ENCODE results near the gene SPRR1B.

The SPRR1B gene

GRCh38 chr1:152986578-152986977 lies 44.4 kb upstream of the SPRR1B start:
- no peak for DNase-seq (ENCODE audit: low read depth in 1 of 2, low spot score in 1 of 2)
- TF ChIP-seq, protein P1, sequence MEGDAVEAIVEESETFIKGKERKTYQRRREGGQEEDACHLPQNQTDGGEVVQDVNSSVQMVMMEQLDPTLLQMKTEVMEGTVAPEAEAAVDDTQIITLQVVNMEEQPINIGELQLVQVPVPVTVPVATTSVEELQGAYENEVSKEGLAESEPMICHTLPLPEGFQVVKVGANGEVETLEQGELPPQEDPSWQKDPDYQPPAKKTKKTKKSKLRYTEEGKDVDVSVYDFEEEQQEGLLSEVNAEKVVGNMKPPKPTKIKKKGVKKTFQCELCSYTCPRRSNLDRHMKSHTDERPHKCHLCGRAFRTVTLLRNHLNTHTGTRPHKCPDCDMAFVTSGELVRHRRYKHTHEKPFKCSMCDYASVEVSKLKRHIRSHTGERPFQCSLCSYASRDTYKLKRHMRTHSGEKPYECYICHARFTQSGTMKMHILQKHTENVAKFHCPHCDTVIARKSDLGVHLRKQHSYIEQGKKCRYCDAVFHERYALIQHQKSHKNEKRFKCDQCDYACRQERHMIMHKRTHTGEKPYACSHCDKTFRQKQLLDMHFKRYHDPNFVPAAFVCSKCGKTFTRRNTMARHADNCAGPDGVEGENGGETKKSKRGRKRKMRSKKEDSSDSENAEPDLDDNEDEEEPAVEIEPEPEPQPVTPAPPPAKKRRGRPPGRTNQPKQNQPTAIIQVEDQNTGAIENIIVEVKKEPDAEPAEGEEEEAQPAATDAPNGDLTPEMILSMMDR (IDR thresholded peaks at IDR 0.05; ENCODE audit: insufficient read depth, low read length): no peak
- TF ChIP-seq POLR2AphosphoS5 (IDR thresholded peaks at IDR 0.05; ENCODE audit: low read depth): no peak
- TF ChIP-seq REST (IDR thresholded peaks at IDR 0.05; ENCODE audit: insufficient replicate concordance, low read depth): no peak
- TF ChIP-seq SPI1 (IDR thresholded peaks at IDR 0.05; ENCODE audit: borderline replicate concordance, low read depth): no peak
- TF ChIP-seq GABPA (IDR thresholded peaks at IDR 0.05; ENCODE audit: low read depth): no peak
- H3K27me3 ChIP-seq (ENCODE audit: insufficient read depth, poor library complexity, severe bottlenecking): peaks cover 7% of the 10 kb centered on the region
- H3K27ac ChIP-seq (replicated peaks): no peak overlapping the region
- no peak overlapping the region for H3K4me3 ChIP-seq (replicated peaks; ENCODE audit: insufficient read depth, low read length)

GRCh38 chr1:152993186-152993585 lies 37.8 kb upstream of the SPRR1B start:
- Histone ChIP-seq H3K27me3 (ENCODE audit: insufficient read depth, poor library complexity, severe bottlenecking) (peaks cover 7% of the 10 kb centered on the region), H3K4me3 (replicated peaks; ENCODE audit: insufficient read depth, low read length) (no peak overlapping the region), H3K27ac (replicated peaks) (no peak overlapping the region)
- TF ChIP-seq, protein P1 (IDR thresholded peaks at IDR 0.05; ENCODE audit: insufficient read depth, low read length): no peak
- TF ChIP-seq POLR2AphosphoS5 (IDR thresholded peaks at IDR 0.05; ENCODE audit: low read depth) (no peak), REST (IDR thresholded peaks at IDR 0.05; ENCODE audit: insufficient replicate concordance, low read depth) (no peak), GABPA (IDR thresholded peaks at IDR 0.05; ENCODE audit: low read depth) (no peak), SPI1 (IDR thresholded peaks at IDR 0.05; ENCODE audit: borderline replicate concordance, low read depth) (no peak)
- no peak for DNase-seq (ENCODE audit: low read depth in 1 of 2, low spot score in 1 of 2)

- Histone ChIP-seq H3K27me3 (ENCODE audit: insufficient read depth, poor library complexity, severe bottlenecking) (no peaks in the 10 kb centered on the region), H3K4me3 (replicated peaks; ENCODE audit: insufficient read depth, low read length) (no peak overlapping the region), H3K27ac (replicated peaks) (no peak overlapping the region)
- DNase-seq (ENCODE audit: low read depth in 1 of 2, low spot score in 1 of 2): no peak
- TF ChIP-seq, protein P1 (IDR thresholded peaks at IDR 0.05; ENCODE audit: insufficient read depth, low read length): no peak
- TF ChIP-seq SPI1 (IDR thresholded peaks at IDR 0.05; ENCODE audit: borderline replicate concordance, low read depth) (no peak), GABPA (IDR thresholded peaks at IDR 0.05; ENCODE audit: low read depth) (no peak), REST (IDR thresholded peaks at IDR 0.05; ENCODE audit: insufficient replicate concordance, low read depth) (no peak), POLR2AphosphoS5 (IDR thresholded peaks at IDR 0.05; ENCODE audit: low read depth) (no peak)
Observed at GRCh38 chr1:152995842-152996241, 35.2 kb upstream of the SPRR1B start.
